Fibroblast of mammary gland (primary cell): ENCODE measurements around the gene FIGN.
A peak's percentile ranks its signal among the peaks of the same experiment; 100 is the strongest.

Source experiments
- DNase-seq: peaks from one replicate; pipeline ENCODE4 v3.0.0-alpha.2; 2010; ENCODE audit warnings: low read depth
- H3K4me3 ChIP-seq: 2 replicates; pipeline ENCODE4 v1.5.1; 2011; ENCODE audit warnings: low read depth, mild to moderate bottlenecking, low read length, moderate library complexity; ENCODE audit not compliant: control insufficient read depth
- CTCF ChIP-seq: conservative IDR thresholded peaks from 2 replicates; pipeline ENCODE4 v1.5.1; 2011; ENCODE audit warnings: low read depth, low read length, inconsistent platforms; ENCODE audit not compliant: control insufficient read depth, insufficient read depth

FIGN gene

GRCh38 chr2:163601377-163601776 lies 134.4 kb downstream of the FIGN start:
- no peak for TF ChIP-seq CTCF
- peak; percentile 4 for DNase-seq
- no peak overlapping the region for H3K4me3 ChIP-seq

DNA sequence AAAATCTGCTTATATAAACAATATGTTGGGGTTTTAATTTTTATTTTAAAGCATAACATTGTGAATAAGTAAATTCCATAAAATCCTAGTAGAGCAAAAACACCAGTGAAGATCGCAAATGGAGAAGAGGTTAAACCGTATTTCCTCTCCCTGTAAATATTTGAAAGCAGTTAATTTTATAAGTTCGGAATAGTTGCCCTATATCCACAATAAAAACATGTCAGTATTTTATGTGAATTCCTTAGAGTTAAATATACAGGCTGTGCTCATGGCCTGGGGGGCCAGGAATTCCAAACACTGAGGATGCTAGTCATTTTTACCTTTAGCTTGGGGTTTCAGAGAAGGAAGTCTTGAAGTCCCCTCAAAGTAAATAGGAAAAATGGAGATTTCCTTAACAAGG lies 135.0 kb downstream of the FIGN start:
- DNase-seq = no peak
- H3K4me3 ChIP-seq = no peak overlapping the region
- TF ChIP-seq CTCF = no peak

- no peak overlapping the region for H3K4me3 ChIP-seq
- no peak for DNase-seq
- TF ChIP-seq CTCF = no peak
These were observed 140.8 kb downstream of the FIGN start for GRCh38 chr2:163595028-163595427.

GRCh38 chr2:163594497-163594896 lies 141.3 kb downstream of the FIGN start:
- TF ChIP-seq CTCF = no peak

GRCh38 chr2:163593982-163594381 lies 141.8 kb downstream of the FIGN start:
- H3K4me3 ChIP-seq = no peak overlapping the region
- DNase-seq = no peak
- no peak for TF ChIP-seq CTCF

More at GRCh38 chr2:163594497-163594896, 141.3 kb downstream of the FIGN start:
- no peak overlapping the region for H3K4me3 ChIP-seq
- no peak for DNase-seq

DNA sequence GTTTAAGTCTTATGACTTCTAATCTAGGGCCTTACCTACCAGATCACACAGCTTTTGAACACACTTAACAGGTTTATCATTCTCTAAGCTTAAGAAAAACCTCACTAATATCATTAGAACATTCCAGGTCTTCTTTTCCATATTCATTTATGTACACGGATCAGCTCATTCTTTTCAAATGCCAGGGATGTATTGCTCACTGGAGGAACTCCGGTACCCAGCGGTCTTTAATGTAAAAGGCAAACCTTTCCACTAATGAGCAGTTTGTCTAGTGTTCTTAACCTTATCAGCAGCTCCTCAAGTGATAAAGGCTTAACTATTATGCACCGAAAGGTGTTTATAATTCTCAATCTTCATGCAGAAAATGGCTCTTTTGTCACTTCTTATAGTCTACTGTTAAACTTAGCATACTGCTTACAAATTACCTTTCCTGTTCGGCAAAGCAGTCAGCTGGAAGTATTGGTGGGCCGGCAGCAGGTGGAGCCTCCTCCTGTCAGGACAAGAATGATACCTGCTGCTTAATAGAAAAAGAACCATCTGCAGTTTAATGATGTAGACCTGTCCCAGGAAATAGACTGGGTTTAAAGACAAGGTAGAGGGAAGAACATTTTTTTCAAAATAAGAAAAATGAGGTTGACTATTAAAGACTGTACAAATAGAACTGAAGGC lies 142.7 kb downstream of the FIGN start:
- no peak overlapping the region for H3K4me3 ChIP-seq
- DNase-seq = no peak
- TF ChIP-seq CTCF = no peak

DNA sequence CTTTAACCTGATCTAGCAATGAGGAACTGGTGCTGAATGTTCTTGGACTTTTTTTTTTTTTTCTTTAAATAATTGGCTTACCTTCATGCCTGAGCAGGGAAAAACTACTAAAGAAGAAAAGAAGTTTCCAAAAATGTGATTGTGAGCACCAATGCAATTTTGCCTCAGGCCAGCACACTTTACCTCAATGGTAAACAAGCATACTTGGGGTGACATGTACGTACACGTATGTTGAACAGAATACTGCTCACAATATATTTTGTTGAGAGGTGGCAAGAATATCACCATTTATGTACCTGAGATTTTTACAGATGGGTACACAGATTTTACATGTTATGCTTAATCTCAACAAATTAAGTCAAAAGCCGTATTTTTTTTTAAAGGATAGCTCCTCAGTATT lies 144.3 kb downstream of the FIGN start:
- no peak overlapping the region for H3K4me3 ChIP-seq
- TF ChIP-seq CTCF = no peak
- DNase-seq = no peak
